ENCODE measurements around the gene SYTL1.

The SYTL1 gene

GRCh38 chr1:27321813-27322568 lies 19.8 kb upstream of the SYTL1 start, which contains the start of gene TMEM222:
Gene TMEM222, plus strand, starts transcription at chr1:27322163. Its CDS starts 35 bp downstream, at chr1:27322198.
- DNase-seq, result peak; percentile 98

GRCh38 chr1:27322569-27323240 lies 19.1 kb upstream of the SYTL1 start:
- no peak for DNase-seq

- DNase-seq, result no peak
Observed at GRCh38 chr1:27325286-27325685, 16.5 kb upstream of the SYTL1 start.

GRCh38 chr1:27327964-27328363 lies 13.9 kb upstream of the SYTL1 start:
- no peak for DNase-seq

DNA sequence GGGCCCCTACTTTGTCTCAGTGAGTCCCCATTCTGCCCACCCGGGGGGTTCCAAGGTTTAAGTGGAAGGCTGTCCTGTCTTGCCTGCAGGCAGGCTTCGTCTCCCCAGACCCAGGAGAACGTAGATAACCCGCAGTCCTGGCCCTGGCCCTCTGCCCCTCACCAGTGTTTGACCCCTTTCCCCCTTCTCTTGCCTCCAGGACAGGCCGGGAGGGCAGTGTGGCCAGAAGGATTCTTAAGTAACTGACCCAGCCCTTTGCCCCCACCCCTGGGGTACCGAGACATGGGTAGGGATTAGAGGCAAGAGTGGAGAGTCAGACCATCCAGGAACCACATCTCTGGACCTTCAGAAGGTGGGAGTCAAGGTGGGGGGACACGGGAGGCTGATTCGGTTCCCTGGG lies 11.0 kb upstream of the SYTL1 start:
- no peak for DNase-seq

DNA sequence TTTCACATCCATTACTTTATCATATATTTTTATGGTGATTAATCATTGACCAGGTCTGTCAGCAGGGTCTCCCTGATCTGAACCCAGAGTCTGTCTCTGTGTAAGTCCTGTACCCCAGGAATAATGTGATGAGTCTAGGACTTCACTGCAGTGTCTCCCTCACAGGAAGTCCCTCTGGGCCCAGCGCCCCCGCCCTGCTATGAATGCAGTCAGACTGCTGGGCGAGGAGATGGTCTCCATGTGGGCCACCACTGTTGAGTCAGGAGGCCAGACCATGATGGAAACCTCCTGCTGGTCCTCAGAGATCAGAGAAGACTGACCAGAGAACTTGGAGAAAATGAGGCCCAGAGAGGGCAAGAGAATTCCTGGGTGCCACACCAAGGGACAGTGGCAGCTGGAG lies 10.4 kb upstream of the SYTL1 start:
- DNase-seq, result no peak

DNA sequence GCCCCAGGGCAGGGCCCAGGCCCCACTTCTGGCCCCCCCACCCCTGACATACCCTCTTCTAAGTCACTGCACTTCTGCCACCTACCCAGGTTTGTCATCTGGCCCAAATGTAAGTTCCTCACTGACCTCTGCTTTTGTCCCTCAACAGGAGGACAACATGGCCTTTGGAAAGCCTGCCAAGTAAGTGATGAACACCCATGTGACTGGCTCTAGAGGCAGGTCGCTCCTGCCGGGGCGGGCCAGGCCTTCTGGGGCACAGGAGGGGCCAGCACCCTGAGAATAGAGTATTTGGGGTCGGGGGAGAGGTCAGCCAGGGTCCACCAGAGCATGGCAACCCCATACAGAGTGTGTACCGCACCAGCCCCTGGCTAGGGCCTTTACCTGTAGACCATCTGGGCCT lies 9.9 kb upstream of the SYTL1 start:
- no peak for DNase-seq

- peak; percentile 36 for DNase-seq
Observed at GRCh38 chr1:27332536-27333281, 9.1 kb upstream of the SYTL1 start.

GRCh38 chr1:27333717-27334279 lies 8.0 kb upstream of the SYTL1 start:
- DNase-seq, result no peak

DNA sequence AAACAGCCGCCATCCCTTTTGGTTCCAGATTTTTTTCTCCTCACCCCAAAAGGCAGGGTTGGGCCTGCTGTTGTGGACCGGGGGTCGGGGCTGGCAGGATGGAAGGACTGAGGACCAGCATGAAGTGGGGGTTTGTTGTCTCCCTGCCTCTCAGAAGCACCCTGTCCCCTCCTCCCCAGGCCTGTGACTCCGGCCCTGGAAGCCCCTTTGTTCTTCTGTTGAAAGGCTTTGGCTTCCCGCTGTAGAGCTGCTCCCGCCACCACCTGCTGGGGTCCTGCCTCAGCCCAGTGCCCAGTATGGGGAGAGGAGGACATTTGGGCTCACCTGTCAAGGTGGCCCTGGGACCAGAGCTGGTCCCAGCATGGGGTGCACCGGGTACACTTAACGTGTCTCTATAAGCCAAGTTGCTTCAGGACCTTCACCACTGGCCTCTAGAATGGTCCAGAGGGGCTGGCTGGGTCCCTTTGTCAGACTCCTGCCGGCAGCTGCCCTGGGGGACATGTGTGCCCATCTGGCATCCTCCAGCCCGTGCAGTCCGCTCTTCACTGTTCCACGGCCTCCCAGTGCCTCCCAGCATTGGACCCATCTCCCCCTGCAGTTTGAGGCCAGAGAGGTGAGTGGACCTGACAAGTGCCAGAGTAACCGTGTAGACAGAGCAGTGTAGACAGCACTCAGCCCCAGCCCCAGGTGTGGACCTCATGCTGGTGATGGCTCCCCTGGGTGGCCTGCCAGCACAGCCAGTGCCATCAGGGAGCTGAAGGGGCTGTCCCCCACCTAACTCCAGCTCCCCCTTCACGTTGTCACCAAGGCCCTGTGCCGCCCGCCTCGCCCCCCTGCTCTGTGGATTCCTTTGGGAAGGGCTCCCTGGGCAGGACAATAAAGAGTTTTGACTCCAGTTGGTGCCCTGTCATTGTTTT lies 6.1 kb upstream of the SYTL1 start:
- DNase-seq, result no peak

- DNase-seq, result no peak
Observed at GRCh38 chr1:27336756-27337155, 5.1 kb upstream of the SYTL1 start.

DNA sequence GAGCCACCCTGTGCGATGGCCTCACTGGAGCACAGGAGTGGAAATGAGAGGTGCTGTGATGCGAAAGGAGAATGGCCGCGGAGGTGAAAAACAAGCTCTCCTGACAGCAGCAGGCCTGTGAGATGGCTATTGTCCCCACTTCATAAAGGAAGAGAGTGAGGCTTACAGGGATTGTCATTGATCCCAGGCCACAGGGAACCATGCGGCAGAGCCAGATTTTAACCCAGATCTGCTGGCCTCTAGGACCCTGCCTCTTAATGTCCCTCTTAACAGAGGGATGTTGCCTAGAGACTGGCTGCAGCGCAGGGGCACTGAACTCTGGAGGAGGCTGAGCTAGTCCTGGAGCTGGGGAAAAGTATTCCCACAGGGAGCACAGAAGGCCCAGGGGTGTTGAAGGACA lies 3.1 kb upstream of the SYTL1 start:
- DNase-seq, result no peak

- DNase-seq, result no peak
Observed at GRCh38 chr1:27339213-27339612, 2.6 kb upstream of the SYTL1 start.

GRCh38 chr1:27342391-27342777 lies 562 bp downstream of the SYTL1 start:
- DNase-seq, result no peak

DNA sequence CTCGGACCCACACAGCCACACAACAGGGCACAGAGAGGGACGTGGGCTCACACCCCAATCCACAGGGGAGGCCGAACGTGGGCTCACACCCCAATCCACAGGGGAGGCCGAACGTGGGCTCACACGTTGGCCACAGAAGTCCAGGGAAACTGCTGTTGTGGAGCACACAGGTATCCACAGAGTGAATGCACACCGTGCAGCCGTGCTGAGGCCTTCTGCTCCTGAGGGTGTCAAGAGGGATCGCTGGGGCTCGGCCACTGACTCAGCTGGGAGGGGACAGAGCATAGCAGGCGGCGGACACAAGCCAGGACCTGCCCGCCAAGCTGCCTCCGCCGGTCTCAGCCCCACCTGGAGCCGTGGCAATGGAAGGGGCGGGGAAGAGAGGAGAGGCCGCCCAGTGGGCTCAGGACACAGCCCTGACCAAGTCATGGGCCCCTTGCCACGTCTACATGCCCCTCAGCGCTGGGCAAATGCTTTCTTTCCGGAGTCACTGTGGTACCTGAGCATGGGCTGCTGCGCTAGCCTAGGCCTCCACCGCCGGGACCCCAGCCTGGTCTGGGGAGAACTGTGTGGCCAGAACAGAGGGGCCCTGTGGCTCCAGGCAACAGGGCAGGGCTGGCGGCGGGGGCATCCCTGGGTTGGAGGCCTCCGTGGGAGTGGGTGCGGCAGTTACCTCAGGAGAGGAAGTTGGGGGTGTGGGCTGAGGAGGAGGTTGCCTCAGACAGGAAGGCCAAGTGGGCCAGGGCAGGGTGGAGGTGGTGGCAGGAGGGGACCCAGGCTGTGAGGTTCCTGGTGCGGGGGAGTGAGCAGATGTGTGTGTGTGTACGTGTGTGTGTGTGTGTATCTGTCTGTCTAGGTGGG lies 1.2 kb downstream of the SYTL1 start:
- DNase-seq, result no peak

DNA sequence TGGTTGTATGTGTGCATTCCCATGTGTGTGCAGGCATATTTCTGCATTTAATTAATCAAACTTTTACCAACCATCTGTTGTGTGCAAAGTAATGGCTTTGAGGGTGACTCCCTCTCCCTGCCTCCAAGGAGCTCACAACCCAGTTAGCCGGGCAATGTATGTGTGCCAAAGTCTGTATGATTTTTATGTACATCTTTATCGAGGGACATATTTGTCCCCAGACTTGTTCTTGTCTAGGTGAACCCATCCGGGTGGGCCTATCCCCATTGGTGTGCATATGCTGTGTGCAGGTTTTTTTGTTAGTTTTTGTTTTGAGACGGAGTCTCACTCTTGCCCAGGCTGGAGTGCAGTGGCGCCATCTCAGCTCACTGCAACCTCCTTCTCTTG lies 1.8 kb downstream of the SYTL1 start:
- DNase-seq, result no peak

DNA sequence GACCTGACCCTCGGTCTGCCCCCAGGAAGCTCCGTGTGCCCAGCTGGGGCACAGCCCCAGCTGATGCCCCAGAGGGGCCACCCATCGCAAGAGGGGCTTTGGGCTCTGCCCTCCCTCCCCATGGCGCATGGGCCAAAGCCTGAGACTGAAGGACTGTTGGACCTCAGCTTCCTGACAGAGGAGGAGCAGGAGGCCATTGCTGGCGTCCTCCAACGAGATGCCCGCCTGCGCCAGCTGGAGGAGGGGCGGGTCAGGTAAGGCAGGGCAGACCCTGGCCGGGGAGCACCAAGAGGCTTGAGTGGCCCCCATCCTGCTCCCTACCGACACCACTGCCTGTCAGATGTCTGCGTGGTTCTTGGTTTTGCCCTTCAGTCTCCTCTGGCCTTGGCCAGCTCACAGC lies 3.5 kb downstream of the SYTL1 start:
- no peak for DNase-seq

DNA sequence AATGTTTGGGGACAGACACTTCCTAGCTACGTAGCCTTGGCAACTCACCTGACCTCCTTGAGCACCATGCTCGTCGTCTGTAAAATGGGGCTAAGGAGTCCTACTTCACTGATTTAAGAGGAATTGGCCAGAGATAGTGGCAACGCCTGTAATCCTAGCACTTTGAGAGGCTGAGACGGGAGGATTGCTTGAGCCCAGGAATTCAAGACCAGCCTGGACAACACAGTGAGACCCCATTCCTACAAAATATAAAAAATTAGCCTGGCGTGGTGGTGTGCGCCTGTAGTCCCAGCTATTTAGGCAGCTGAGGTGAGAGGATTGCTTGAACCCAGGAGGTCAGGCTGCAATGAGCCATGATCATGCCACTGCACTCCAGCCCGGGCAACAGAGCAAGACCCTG lies 4.5 kb downstream of the SYTL1 start:
- DNase-seq, result no peak

DNA sequence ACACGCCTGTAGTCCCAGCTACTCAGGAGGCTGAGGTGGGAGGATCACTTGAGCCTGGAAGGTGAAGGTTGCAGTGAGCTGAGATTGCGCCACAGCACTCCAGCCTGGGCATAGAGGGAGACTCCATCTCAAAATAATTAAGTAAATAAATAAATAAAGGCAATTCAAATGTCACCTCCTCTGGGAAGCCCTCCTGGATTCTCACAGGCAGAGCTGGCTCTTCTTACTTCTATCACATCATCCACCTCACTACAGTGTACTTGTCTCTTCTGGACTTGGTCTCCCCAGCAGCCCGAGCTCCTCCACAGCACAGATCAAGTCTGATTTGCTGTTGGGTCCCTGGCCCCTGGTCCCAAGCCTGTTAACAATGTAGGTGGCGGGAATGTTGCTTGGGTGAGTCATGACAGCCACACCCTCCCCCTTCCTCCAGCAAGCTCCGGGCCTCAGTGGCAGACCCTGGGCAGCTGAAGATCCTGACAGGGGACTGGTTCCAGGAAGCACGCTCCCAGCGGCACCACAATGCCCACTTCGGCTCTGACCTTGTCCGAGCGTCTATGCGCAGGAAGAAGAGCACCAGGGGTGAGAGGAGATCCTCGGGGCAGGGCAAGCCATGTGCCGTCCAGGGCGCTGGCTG lies 5.3 kb downstream of the SYTL1 start:
- DNase-seq, result no peak

Measured in fibroblast of skin of scalp (primary cell).